ENCODE measurements around the gene TRERF1. TPM values are rescaled to one million over a fixed set of nuclear protein-coding genes. Genes with fewer than 3 reads are reported as not detected.
"Not testable (repeated sequence)": the region's sequence is repeated elsewhere in the genome, so short reads cannot be mapped to it uniquely, and the experiment has no call there.

Gene TRERF1
- total RNA-seq, 1 donor from 2014 or later = 6.2 TPM

GRCh38 chr6:42222448-42222847 is 229.3 kb downstream of the TRERF1 start:
- no peak for DNase-seq

GRCh38 chr6:42221546-42221945 is 230.2 kb downstream of the TRERF1 start:
- DNase-seq = no peak

- DNase-seq = no peak
Observed at GRCh38 chr6:42220807-42221206, 230.9 kb downstream of the TRERF1 start.

GRCh38 chr6:42217519-42218367 is 234.0 kb downstream of the TRERF1 start, which contains the start of gene MRPS10:
Gene MRPS10, minus strand, starts transcription at chr6:42217861. Its CDS starts 12 bp downstream, at chr6:42217849.
- peak; percentile 88 for DNase-seq

GRCh38 chr6:42217157-42217518 is 234.6 kb downstream of the TRERF1 start:
- no peak for DNase-seq

- not testable (repeated sequence) for DNase-seq
Observed at GRCh38 chr6:42216495-42216894, 235.2 kb downstream of the TRERF1 start.

GRCh38 chr6:42212442-42212841 is 239.3 kb downstream of the TRERF1 start:
- no peak for DNase-seq

- DNase-seq = no peak
Observed at GRCh38 chr6:42211726-42212125, 240.0 kb downstream of the TRERF1 start.

GRCh38 chr6:42210551-42210950 is 241.2 kb downstream of the TRERF1 start:
- no peak for DNase-seq

- not testable (repeated sequence) for DNase-seq
Observed at GRCh38 chr6:42207559-42207958, 244.2 kb downstream of the TRERF1 start.

GRCh38 chr6:42204768-42205282 is 246.9 kb downstream of the TRERF1 start:
- DNase-seq = no peak

GRCh38 chr6:42203183-42203582 is 248.5 kb downstream of the TRERF1 start:
- no peak for DNase-seq

- not testable (repeated sequence) for DNase-seq
Observed at GRCh38 chr6:42202131-42202915, 249.4 kb downstream of the TRERF1 start.

- DNase-seq = no peak
Observed at GRCh38 chr6:42201382-42201781, 250.3 kb downstream of the TRERF1 start.

GRCh38 chr6:42200035-42200434 is 251.7 kb downstream of the TRERF1 start:
- no peak for DNase-seq

- no peak for DNase-seq
Observed at GRCh38 chr6:42199106-42199981, 252.4 kb downstream of the TRERF1 start.

GRCh38 chr6:42197555-42198362 is 254.0 kb downstream of the TRERF1 start:
- DNase-seq = no peak

- no peak for DNase-seq
Observed at GRCh38 chr6:42195415-42195814, 256.3 kb downstream of the TRERF1 start.

GRCh38 chr6:42194056-42194455 is 257.7 kb downstream of the TRERF1 start:
- no peak for DNase-seq

GRCh38 chr6:42193491-42193894 is 258.2 kb downstream of the TRERF1 start:
- no peak for DNase-seq

- not testable (repeated sequence) for DNase-seq
Observed at GRCh38 chr6:42192385-42192784, 259.3 kb downstream of the TRERF1 start.

All from skin of body (tissue), 2 donors.